HEK293 (cell line): ENCODE results near the gene PREX1.
"Not testable (repeated sequence)": the region's sequence is repeated elsewhere in the genome, so short reads cannot be mapped to it uniquely, and the experiment has no call there.

Source experiments
- CTCF ChIA-PET: fragments of 350-600 bp; formaldehyde crosslinking; extraction: SDS; loops from one replicate; lab custom pipeline; 2021; ENCODE audit warnings: antibody characterized with exemption; lab: Yijun Ruan, JAX
- POLR2A ChIA-PET: fragments of 300-600 bp; formaldehyde crosslinking; extraction: SDS; loops from one replicate; lab custom pipeline; 2020; ENCODE audit warnings: antibody characterized with exemption, inconsistent platforms; lab: Yijun Ruan, JAX
- H3K27ac ChIP-seq: fragments of 200-500 bp; sonication (Bioruptor generic); 2 replicates; pipeline ENCODE4 v1.5.1; 2014; ENCODE audit warnings: low read depth, low read length, control low read depth, inconsistent platforms; ENCODE audit errors: extremely low read depth
- H3K36me3 ChIP-seq, 2 experiments: fragments of 200-500 bp in 1 of 2; sonication (Bioruptor generic) in 1 of 2; 1 replicate in 1 of 2; 2 replicates in 1 of 2; pipeline ENCODE4 v1.5.1; 2014 to 2017; ENCODE audit warnings: inconsistent platforms in 2 of 2, low read length in 2 of 2; ENCODE audit not compliant: control insufficient read depth in 2 of 2, insufficient read depth in 1 of 2
- H3K4me1 ChIP-seq: fragments of 200-500 bp; sonication (Bioruptor generic); 2 replicates; pipeline ENCODE4 v1.5.1; 2014; ENCODE audit warnings: mild to moderate bottlenecking, low read length, inconsistent platforms; ENCODE audit not compliant: control insufficient read depth, insufficient read depth
- H3K4me3 ChIP-seq: 2 replicates; pipeline ENCODE4 v1.5.1; 2011; ENCODE audit warnings: low read depth, mild to moderate bottlenecking, control low read depth, low read length, moderate library complexity
- H3K9me3 ChIP-seq: fragments of 200-500 bp; sonication (Bioruptor generic); 2 replicates; pipeline ENCODE4 v1.5.1; 2014; ENCODE audit warnings: low read depth, low read length, inconsistent platforms; ENCODE audit not compliant: control insufficient read depth, insufficient read depth
- BCL11B ChIP-seq: fragments of 450-650 bp; formaldehyde crosslinking; IDR thresholded peaks from 2 replicates; pipeline ENCODE4 v1.5.1; 2016; ENCODE audit warnings: low read depth, missing biosample characterization, missing genetic modification characterization
- MZF1 ChIP-seq: fragments of 450-650 bp; formaldehyde crosslinking; IDR thresholded peaks from 2 replicates; pipeline ENCODE4 v1.5.1; 2017; ENCODE audit warnings: missing biosample characterization, missing genetic modification characterization, borderline replicate concordance
- PRDM1 ChIP-seq: fragments of 450-650 bp; formaldehyde crosslinking; IDR thresholded peaks from 2 replicates; pipeline ENCODE4; 2016; ENCODE audit warnings: missing biosample characterization, missing genetic modification characterization
- PRDM6 ChIP-seq: fragments of 450-650 bp; formaldehyde crosslinking; IDR thresholded peaks from 2 replicates; pipeline ENCODE4 v1.5.1; 2017; ENCODE audit warnings: missing biosample characterization, missing genetic modification characterization
- SALL2 ChIP-seq: fragments of 450-650 bp; formaldehyde crosslinking; IDR thresholded peaks from 2 replicates; pipeline ENCODE4 v1.5.0; 2017; ENCODE audit warnings: missing biosample characterization, mild to moderate bottlenecking, missing genetic modification characterization, borderline replicate concordance
- SCRT2 ChIP-seq: fragments of 450-650 bp; formaldehyde crosslinking; IDR thresholded peaks from 2 replicates; pipeline ENCODE4 v1.5.1; 2016; ENCODE audit warnings: missing biosample characterization, missing genetic modification characterization
- ZEB2 ChIP-seq: fragments of 450-650 bp; formaldehyde crosslinking; IDR thresholded peaks from 2 replicates; pipeline ENCODE4 v1.5.1; 2016; ENCODE audit warnings: missing biosample characterization, missing genetic modification characterization
- ZNF23 ChIP-seq: fragments of 450-650 bp; formaldehyde crosslinking; IDR thresholded peaks from 2 replicates; pipeline ENCODE4 v1.5.1; 2016; ENCODE audit warnings: missing biosample characterization, missing genetic modification characterization, borderline replicate concordance
- ZNF24 ChIP-seq: fragments of 450-650 bp; formaldehyde crosslinking; IDR thresholded peaks from 2 replicates; pipeline ENCODE4 v1.5.1; 2016; ENCODE audit warnings: missing biosample characterization, missing genetic modification characterization
- ZNF335 ChIP-seq: fragments of 450-650 bp; formaldehyde crosslinking; conservative IDR thresholded peaks from 2 replicates; pipeline ENCODE4 v1.5.1; 2016; ENCODE audit warnings: missing biosample characterization, missing genetic modification characterization
- ZNF529 ChIP-seq: fragments of 450-650 bp; formaldehyde crosslinking; IDR thresholded peaks from 2 replicates; pipeline ENCODE4 v1.5.1; 2017; ENCODE audit warnings: missing genetic modification characterization, missing biosample characterization; ENCODE audit not compliant: insufficient replicate concordance
- ZNF560 ChIP-seq: fragments of 450-650 bp; formaldehyde crosslinking; IDR thresholded peaks from 2 replicates; pipeline ENCODE4 v1.5.1; 2017; ENCODE audit warnings: missing biosample characterization, missing genetic modification characterization, borderline replicate concordance
- ZNF596 ChIP-seq: fragments of 450-650 bp; IDR thresholded peaks from 2 replicates; pipeline ENCODE4 v1.5.0; 2018; ENCODE audit warnings: missing biosample characterization, mild to moderate bottlenecking, missing genetic modification characterization, moderate library complexity
- TF ChIP-seq, protein P1 (sequence below): fragments of 450-650 bp; formaldehyde crosslinking; IDR thresholded peaks from 2 replicates; pipeline ENCODE4 v1.5.1; 2017; ENCODE audit warnings: missing biosample characterization, missing genetic modification characterization
- TF ChIP-seq, protein P2 (sequence below): fragments of 450-650 bp; formaldehyde crosslinking; conservative IDR thresholded peaks from 2 replicates; pipeline ENCODE4 v1.5.1; 2016; ENCODE audit warnings: low read depth, missing biosample characterization, missing genetic modification characterization
- TF ChIP-seq, protein P3 (sequence below): fragments of 450-650 bp; formaldehyde crosslinking; IDR thresholded peaks from 2 replicates; pipeline ENCODE4 v1.5.1; 2016; ENCODE audit warnings: missing biosample characterization, missing genetic modification characterization

Gene PREX1

GRCh38 chr20:48758206-48758820 is 69.5 kb downstream of the PREX1 start (continued):
- TF ChIP-seq SALL2 = no peak
- no peak for TF ChIP-seq PRDM1 (tag by site-specific recombination)
- TF ChIP-seq, all 188 proteins: peak for 0

DNA sequence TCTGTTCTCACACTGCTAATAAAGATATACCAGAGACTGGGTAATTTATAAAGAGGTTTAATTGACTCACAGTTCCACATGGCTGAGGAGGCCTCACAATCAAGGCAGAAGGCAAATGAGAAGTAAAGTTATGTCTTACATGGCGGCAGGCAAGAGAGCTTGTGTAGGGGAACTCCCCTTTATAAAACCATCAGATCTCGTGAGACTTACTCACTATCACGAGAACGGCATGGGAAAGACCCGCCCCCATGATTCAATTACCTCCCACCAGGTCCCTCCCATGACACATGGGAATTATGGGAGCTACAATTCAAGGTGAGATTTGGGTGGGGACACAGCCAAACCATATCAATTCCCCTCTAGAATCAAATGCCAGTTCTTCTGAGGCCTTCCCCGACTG is 71.0 kb downstream of the PREX1 start:
- H3K4me3 ChIP-seq, H3K27ac ChIP-seq, H3K4me1 ChIP-seq, H3K36me3 ChIP-seq, H3K9me3 ChIP-seq, CTCF ChIA-PET: not testable (repeated sequence)
- POLR2A ChIA-PET = interaction anchor here (0.7 kb wide), 1 partner anchor 8 kb away, joined by 3 read pairs; no protein-coding TSS in a partner anchor

- H3K9me3 ChIP-seq = no peaks in the 10 kb centered on the region
- no peak for TF ChIP-seq BCL11B (tag by site-specific recombination)
- ChIA-PET POLR2A (no interaction called here), CTCF (no interaction called here)
- H3K36me3 ChIP-seq = no peaks in the 10 kb centered on the region
- H3K4me1 ChIP-seq = no peaks in the 10 kb centered on the region
- no peak overlapping the region for H3K4me3 ChIP-seq
- H3K27ac ChIP-seq = no peak overlapping the region
These were observed 73.5 kb downstream of the PREX1 start for GRCh38 chr20:48754292-48754691.

GRCh38 chr20:48752963-48753362 is 74.8 kb downstream of the PREX1 start:
- ChIA-PET POLR2A (no interaction called here), CTCF (interaction anchor here (0.6 to 0.7 kb wide), 2 partner anchors 47 to 197 kb away, joined by 3 read pairs; no protein-coding TSS in a partner anchor)
- H3K27ac ChIP-seq = no peak overlapping the region
- no peaks in the 10 kb centered on the region for H3K9me3 ChIP-seq
- H3K36me3 ChIP-seq = no peaks in the 10 kb centered on the region
- no peaks in the 10 kb centered on the region for H3K4me1 ChIP-seq
- TF ChIP-seq ZNF23 (tag by site-specific recombination) = peak; percentile 52; the same call in 1 of the 2 replicates
- TF ChIP-seq SCRT2 = peak; percentile 35; the same call in 1 of the 2 replicates
- no peak for TF ChIP-seq ZNF335
- TF ChIP-seq ZNF596 (tag by site-specific recombination) = no peak
- TF ChIP-seq, protein P1, sequence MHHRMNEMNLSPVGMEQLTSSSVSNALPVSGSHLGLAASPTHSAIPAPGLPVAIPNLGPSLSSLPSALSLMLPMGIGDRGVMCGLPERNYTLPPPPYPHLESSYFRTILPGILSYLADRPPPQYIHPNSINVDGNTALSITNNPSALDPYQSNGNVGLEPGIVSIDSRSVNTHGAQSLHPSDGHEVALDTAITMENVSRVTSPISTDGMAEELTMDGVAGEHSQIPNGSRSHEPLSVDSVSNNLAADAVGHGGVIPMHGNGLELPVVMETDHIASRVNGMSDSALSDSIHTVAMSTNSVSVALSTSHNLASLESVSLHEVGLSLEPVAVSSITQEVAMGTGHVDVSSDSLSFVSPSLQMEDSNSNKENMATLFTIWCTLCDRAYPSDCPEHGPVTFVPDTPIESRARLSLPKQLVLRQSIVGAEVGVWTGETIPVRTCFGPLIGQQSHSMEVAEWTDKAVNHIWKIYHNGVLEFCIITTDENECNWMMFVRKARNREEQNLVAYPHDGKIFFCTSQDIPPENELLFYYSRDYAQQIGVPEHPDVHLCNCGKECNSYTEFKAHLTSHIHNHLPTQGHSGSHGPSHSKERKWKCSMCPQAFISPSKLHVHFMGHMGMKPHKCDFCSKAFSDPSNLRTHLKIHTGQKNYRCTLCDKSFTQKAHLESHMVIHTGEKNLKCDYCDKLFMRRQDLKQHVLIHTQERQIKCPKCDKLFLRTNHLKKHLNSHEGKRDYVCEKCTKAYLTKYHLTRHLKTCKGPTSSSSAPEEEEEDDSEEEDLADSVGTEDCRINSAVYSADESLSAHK = 0 out of 2 replicates have a peak, but pooled peaks have one; percentile 23
- no peak overlapping the region for H3K4me3 ChIP-seq

DNA sequence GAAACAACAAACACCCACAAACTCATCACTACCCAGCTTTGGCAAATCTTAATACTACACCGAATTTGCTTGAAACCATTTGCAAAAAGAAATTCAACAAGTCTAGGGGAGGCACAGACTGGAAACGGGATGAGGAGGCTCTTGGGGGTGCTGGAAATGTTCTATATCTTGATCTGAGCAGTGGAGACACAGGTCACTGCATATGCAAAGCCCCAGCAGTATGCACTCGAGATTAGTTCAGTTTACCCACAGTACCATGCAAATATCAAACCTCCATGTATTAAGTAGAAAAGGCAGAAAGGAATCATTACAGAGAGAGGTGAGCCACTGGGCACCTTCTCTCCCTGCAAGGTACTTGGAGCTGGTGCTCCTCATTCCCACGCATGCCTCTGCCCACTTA is 75.9 kb downstream of the PREX1 start:
- POLR2A ChIA-PET = no interaction called here
- no peaks in the 10 kb centered on the region for H3K4me1 ChIP-seq
- CTCF ChIA-PET = no interaction called here
- H3K27ac ChIP-seq = no peak overlapping the region
- H3K9me3 ChIP-seq = no peaks in the 10 kb centered on the region
- no peak overlapping the region for H3K4me3 ChIP-seq
- no peaks in the 10 kb centered on the region for H3K36me3 ChIP-seq
- TF ChIP-seq ZNF24 (tag by site-specific recombination) (no peak), ZNF529 (tag by site-specific recombination) (no peak), PRDM6 (tag by site-specific recombination) (no peak), MZF1 (tag by site-specific recombination) (no peak), ZEB2 (no peak), ZNF560 (tag by site-specific recombination) (no peak)
- TF ChIP-seq, protein P2, sequence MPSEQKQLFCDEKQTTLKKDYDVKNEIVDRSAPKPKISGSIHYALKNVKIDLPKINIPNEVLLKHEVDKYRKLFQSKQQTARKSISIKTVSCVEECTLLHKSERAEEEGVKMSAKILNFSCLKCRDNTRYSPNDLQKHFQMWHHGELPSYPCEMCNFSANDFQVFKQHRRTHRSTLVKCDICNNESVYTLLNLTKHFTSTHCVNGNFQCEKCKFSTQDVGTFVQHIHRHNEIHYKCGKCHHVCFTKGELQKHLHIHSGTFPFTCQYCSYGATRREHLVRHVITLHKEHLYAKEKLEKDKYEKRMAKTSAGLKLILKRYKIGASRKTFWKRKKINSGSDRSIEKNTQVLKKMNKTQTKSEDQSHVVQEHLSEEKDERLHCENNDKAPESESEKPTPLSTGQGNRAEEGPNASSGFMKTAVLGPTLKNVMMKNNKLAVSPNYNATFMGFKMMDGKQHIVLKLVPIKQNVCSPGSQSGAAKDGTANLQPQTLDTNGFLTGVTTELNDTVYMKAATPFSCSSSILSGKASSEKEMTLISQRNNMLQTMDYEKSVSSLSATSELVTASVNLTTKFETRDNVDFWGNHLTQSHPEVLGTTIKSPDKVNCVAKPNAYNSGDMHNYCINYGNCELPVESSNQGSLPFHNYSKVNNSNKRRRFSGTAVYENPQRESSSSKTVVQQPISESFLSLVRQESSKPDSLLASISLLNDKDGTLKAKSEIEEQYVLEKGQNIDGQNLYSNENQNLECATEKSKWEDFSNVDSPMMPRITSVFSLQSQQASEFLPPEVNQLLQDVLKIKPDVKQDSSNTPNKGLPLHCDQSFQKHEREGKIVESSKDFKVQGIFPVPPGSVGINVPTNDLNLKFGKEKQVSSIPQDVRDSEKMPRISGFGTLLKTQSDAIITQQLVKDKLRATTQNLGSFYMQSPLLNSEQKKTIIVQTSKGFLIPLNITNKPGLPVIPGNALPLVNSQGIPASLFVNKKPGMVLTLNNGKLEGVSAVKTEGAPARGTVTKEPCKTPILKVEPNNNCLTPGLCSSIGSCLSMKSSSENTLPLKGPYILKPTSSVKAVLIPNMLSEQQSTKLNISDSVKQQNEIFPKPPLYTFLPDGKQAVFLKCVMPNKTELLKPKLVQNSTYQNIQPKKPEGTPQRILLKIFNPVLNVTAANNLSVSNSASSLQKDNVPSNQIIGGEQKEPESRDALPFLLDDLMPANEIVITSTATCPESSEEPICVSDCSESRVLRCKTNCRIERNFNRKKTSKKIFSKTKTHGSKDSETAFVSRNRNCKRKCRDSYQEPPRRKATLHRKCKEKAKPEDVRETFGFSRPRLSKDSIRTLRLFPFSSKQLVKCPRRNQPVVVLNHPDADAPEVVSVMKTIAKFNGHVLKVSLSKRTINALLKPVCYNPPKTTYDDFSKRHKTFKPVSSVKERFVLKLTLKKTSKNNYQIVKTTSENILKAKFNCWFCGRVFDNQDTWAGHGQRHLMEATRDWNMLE (tag by site-specific recombination) = no peak
- TF ChIP-seq, protein P3, sequence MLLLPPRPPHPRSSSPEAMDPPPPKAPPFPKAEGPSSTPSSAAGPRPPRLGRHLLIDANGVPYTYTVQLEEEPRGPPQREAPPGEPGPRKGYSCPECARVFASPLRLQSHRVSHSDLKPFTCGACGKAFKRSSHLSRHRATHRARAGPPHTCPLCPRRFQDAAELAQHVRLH = no peak
